HL-60/S4 treated with phorbol 12-myristate 13-acetate at 8.2 ng/mL for 4 days and 3 days (cell line): Measurements from ENCODE around the gene SMYD2.

Experiments used
- in situ Hi-C: fragments of 300-500 bp; cut with MboI; formaldehyde crosslinking; loops from 2 replicates; pipeline ENCODE4 v1.15.0; 2022; ENCODE audit warnings: low sequenced_read_pairs

Gene SMYD2

GRCh38 chr1:214384373-214385079 is 103.6 kb downstream of the SMYD2 start:
- in situ Hi-C loops, result no loop called here

DNA sequence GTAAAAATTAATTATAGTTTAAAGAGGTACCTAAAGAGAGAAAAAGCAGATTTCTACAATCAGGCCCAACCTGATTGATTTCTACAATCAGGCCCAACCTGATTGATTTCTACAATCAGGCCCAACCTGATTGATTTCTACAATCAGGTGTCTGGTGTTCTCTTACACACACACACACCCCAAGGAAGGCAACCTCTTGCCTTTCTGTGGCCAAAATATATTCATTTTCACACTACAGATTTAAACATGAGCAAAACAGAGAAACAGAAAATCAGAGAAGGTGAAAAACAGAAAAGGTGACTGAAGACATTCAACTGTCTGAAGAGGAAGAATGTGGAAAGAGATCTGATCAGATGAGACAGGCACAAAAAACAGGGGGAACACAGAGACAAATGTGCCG is 104.5 kb downstream of the SMYD2 start:
- in situ Hi-C loops, result no loop called here

DNA sequence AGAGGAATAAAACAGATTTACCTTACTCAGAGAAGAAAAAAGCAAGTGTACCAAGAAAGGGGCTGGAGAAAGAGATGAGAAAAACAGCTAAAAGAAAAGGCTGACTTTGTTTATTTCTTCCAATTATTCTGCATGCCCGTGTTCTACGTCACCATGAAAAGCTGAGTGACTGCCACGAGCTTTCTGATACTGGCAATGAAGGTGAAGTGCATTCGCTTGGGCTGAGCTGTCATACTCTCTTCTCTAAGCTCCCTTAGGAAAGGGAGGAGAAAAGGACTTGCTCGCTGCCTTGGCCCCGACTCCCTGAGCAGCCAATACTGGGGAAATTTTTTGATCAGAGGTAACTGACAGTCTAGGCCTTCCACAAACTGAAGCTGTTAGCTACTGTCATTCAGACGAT is 105.4 kb downstream of the SMYD2 start:
- in situ Hi-C loops, result no loop called here
